ENCODE measurements around the gene SFT2D1. TPM values are rescaled to one million over a fixed set of nuclear protein-coding genes. Genes with fewer than 3 reads are reported as not detected.

Gene SFT2D1
- total and polyA plus RNA-seq, 7 donors = 26.0 to 92.8 (median 46.2) TPM

DNA sequence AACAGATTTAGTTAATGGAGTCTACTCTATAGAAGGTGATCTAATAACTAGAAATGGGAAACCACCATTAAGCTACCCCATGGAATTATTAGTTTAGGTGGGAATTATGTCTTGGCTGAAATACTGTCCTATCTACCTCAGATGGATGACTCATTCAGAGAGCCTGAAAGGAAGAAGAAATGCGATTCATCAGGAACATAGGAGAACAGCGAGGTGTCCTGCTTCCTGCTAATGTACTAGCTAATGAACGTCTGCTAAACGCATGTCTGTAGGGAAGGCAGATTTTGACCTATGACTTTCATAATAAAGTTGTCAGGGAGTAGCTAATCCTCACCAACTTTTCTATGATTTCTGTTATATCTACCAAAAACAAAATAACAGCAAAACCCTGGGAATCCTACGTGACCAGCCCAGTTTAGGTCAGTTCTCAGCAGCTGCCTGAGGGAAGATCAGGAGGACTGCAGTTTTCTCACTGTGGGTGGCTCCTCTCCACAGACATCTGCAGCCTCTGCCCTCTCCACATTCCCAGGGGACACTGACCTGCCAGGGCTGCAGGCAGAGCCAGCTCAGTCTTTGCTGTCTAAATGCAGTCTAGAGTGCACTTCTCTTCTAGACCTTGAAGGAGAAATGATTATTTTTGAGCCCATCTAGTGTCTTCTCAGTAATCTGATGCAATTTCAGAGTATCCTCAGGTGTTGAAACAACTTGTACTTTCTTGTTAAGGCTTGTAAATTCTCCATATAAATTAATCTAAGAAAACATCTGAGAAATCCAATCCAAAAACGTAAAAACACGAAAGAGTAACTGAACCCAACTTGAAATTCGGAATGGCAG lies 18.1 kb upstream of the SFT2D1 start:
- no peaks in the 10 kb centered on the region for H3K27me3 ChIP-seq
- H3K4me3 ChIP-seq = no peak overlapping the region
- WGBS, 2 donors = 80 to 82% methylated on average over 8 of the region's 8 CpGs
- H3K27ac ChIP-seq = no peak overlapping the region
- peaks cover 0 to 18% (median 15%) of the 10 kb centered on the region in 4 donors for H3K4me1 ChIP-seq
- H3K36me3 ChIP-seq = peaks cover 0 to 10% (median 0%) of the 10 kb centered on the region in 4 donors
- no peaks in the 10 kb centered on the region for H3K9me3 ChIP-seq
- DNase-seq = no peak
- TF ChIP-seq POLR2AphosphoS5 (IDR thresholded peaks at IDR 0.05) = no peak
- TF ChIP-seq, protein P1, sequence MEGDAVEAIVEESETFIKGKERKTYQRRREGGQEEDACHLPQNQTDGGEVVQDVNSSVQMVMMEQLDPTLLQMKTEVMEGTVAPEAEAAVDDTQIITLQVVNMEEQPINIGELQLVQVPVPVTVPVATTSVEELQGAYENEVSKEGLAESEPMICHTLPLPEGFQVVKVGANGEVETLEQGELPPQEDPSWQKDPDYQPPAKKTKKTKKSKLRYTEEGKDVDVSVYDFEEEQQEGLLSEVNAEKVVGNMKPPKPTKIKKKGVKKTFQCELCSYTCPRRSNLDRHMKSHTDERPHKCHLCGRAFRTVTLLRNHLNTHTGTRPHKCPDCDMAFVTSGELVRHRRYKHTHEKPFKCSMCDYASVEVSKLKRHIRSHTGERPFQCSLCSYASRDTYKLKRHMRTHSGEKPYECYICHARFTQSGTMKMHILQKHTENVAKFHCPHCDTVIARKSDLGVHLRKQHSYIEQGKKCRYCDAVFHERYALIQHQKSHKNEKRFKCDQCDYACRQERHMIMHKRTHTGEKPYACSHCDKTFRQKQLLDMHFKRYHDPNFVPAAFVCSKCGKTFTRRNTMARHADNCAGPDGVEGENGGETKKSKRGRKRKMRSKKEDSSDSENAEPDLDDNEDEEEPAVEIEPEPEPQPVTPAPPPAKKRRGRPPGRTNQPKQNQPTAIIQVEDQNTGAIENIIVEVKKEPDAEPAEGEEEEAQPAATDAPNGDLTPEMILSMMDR (IDR thresholded peaks at IDR 0.05) = no peak
- intact Hi-C loops (cut with DNase I) = no loop called here

- Histone ChIP-seq H3K36me3 (no peaks in the 10 kb centered on the region), H3K9me3 (no peaks in the 10 kb centered on the region), H3K27ac (no peak overlapping the region), H3K4me3 (no peak overlapping the region), H3K27me3 (no peaks in the 10 kb centered on the region), H3K4me1 (no peaks in the 10 kb centered on the region)
- DNase-seq = no peak
- WGBS, 2 donors = 68 to 91% methylated on average over 5 of the region's 5 CpGs
- intact Hi-C loops (cut with DNase I) = no loop called here
- no peak for TF ChIP-seq EP300 (IDR thresholded peaks at IDR 0.05)
Observed at GRCh38 chr6:166355552-166355951, 13.2 kb upstream of the SFT2D1 start.

DNA sequence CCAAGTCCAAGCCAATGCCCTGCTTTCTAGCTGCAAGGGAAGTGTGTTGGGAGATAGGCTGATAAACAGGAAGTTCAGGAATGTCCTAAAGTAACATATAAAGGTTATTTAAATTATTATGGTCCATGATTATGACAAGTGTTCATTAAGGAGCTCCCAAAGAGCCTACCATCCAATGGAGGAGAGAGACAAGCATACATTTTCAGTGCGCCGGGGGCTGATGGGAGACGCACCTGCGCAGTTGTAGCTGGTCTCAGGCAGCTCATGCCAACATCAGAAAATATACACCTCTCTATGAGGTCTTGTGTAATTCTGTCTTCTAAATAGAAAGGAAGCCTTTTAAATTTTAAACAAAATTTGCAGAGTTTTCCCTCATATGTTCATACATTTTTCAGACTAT lies 12.6 kb upstream of the SFT2D1 start:
- no peak for DNase-seq
- TF ChIP-seq POLR2A (IDR thresholded peaks at IDR 0.05) (no peak), POLR2AphosphoS5 (IDR thresholded peaks at IDR 0.05) (no peak), EP300 (IDR thresholded peaks at IDR 0.05) (no peak)
- TF ChIP-seq, protein P1 (IDR thresholded peaks at IDR 0.05) = no peak
- Histone ChIP-seq H3K9me3 (peaks cover 0 to 1% (median 0%) of the 10 kb centered on the region in 4 donors), H3K36me3 (no peaks in the 10 kb centered on the region), H3K27ac (no peak overlapping the region), H3K27me3 (no peaks in the 10 kb centered on the region), H3K4me3 (no peak overlapping the region), H3K4me1 (no peaks in the 10 kb centered on the region)
- 96 to 99% methylated on average over 4 of the region's 4 CpGs for WGBS, 2 donors
- intact Hi-C loops (cut with DNase I) = no loop called here

DNA sequence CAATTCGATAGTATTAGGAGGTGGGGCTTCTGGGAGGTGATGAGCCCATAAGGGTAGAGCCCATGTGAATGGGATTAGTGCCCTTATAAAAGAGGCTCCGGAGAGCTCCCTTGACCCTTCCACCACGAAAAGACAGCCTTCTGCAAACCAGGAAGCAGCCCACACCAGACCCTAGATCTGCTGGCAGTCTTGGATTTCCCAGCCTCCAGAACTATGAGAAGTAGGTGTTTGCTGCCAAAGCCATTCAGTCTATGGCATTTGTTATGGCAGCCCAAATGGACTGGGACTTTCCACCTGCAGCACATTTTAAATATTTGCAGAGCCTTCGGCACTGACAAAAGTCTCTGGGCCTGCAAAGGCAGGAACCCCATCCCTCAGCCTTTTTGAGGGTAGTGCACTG lies 11.8 kb upstream of the SFT2D1 start:
- no peaks in the 10 kb centered on the region for H3K36me3 ChIP-seq
- intact Hi-C loops (cut with DNase I) = no loop called here
- no peak overlapping the region for H3K4me3 ChIP-seq
- H3K4me1 ChIP-seq = no peaks in the 10 kb centered on the region
- peaks cover 0 to 4% (median 0%) of the 10 kb centered on the region in 4 donors for H3K9me3 ChIP-seq
- 91 to 93% methylated on average over 4 of the region's 4 CpGs for WGBS, 2 donors
- TF ChIP-seq POLR2A (IDR thresholded peaks at IDR 0.05) = no peak
- TF ChIP-seq POLR2AphosphoS5 (IDR thresholded peaks at IDR 0.05) = no peak
- no peak for TF ChIP-seq EP300 (IDR thresholded peaks at IDR 0.05)
- TF ChIP-seq, protein P1 (IDR thresholded peaks at IDR 0.05) = no peak
- H3K27ac ChIP-seq = no peak overlapping the region
- no peaks in the 10 kb centered on the region for H3K27me3 ChIP-seq
- no peak for DNase-seq

DNA sequence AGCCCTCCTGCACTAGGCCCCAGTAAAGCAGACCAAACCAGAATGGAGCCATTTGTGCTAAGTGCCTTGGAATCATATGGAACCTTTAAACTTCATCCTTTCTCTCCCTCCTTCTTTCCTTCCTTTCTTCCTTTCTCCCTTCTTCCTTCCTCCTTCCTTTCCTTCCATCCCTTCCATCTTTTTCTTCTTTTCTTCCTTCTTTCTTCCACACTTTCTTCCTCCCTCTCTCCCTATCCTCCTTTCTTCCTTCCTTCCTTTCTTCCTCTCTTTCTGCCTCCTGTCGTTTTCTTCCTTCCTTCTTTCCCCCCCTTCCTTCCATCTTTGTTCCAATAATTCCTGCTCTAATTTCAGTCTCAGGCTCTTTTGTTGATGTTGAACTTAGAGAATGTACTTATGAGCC lies 11.2 kb upstream of the SFT2D1 start:
- Histone ChIP-seq H3K9me3 (peaks cover 0 to 4% (median 0%) of the 10 kb centered on the region in 4 donors), H3K27ac (no peak overlapping the region), H3K4me1 (no peaks in the 10 kb centered on the region), H3K27me3 (no peaks in the 10 kb centered on the region), H3K4me3 (no peak overlapping the region), H3K36me3 (no peaks in the 10 kb centered on the region)
- intact Hi-C loops (cut with DNase I) = no loop called here
- TF ChIP-seq EP300 (IDR thresholded peaks at IDR 0.05) (no peak), POLR2AphosphoS5 (IDR thresholded peaks at IDR 0.05) (no peak), POLR2A (IDR thresholded peaks at IDR 0.05) (no peak)
- TF ChIP-seq, protein P1 (IDR thresholded peaks at IDR 0.05) = no peak
- WGBS, 2 donors = 72 to 88% methylated on average over 1 of the region's 1 CpG
- no peak for DNase-seq
